BLaER1 treated with 17β-estradiol and CSF1 and Interleukin-3, amounts not matched to agents 10 nM and 100 nM (cell line): ENCODE data around the gene HMGCS2.

Experiments used
- H3K27ac ChIP-seq, 11 experiments: shearing (Covaris generic); formaldehyde crosslinking; 2 replicates each; pipeline ENCODE4 v1.8.1; 2022
- H3K27me3 ChIP-seq, 11 experiments: shearing (Covaris generic); formaldehyde crosslinking; 2 replicates each; pipeline ENCODE4 v1.8.1; 2022
- H3K36me3 ChIP-seq, 11 experiments: shearing (Covaris generic); formaldehyde crosslinking; 2 replicates each; pipeline ENCODE4 v1.8.1; 2022
- H3K4me1 ChIP-seq, 10 experiments: shearing (Covaris generic); formaldehyde crosslinking; 2 replicates each; pipeline ENCODE4 v1.8.1; 2022
- H3K4me2 ChIP-seq, 11 experiments: shearing (Covaris generic); formaldehyde crosslinking; 2 replicates each; pipeline ENCODE4 v1.8.1; 2022
- H3K4me3 ChIP-seq, 10 experiments: shearing (Covaris generic); formaldehyde crosslinking; 2 replicates each; pipeline ENCODE4 v1.8.1; 2022
- H3K9ac ChIP-seq, 11 experiments: shearing (Covaris generic); formaldehyde crosslinking; 2 replicates each; pipeline ENCODE4 v1.8.1; 2022
- H3K9me3 ChIP-seq, 11 experiments: shearing (Covaris generic); formaldehyde crosslinking; replicated peaks in 1 of 11; 2 replicates each; pipeline ENCODE4 v1.8.1; 2022
- H4K20me1 ChIP-seq, 11 experiments: shearing (Covaris generic); formaldehyde crosslinking; 2 replicates each; pipeline ENCODE4 v1.8.1; 2022
- Cebpa-rat ChIP-seq, 11 experiments: shearing (Covaris generic); IDR thresholded peaks; 2 replicates each; pipeline ENCODE4 v1.8.1; 2022

The HMGCS2 gene

DNA sequence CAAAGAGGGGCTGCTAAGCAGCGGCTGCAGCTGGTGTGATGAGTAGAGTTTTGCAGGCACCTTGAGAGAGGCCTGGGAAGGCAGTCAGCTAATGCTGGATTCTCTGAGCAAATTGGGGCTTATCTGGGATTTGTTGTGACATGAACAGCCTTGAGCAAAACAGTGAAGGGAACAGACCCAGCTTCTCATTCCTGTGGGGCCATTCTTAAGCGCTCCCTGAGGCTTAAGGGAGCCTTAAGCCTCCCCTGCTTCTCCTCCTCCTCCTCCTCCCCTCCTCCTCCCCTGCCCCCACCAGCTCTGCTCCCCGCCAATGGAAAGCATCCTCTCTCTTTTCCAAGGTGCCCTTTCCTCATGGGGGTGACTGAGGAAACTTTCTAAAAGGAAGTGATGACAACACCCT is 21.3 kb downstream of the HMGCS2 start:
- Histone ChIP-seq H3K36me3 (peaks cover 13 to 31% (median 27%) of the 10 kb centered on the region in 11 experiments), H3K27ac (no peak overlapping the region), H3K4me1 (peaks cover 0 to 9% (median 0%) of the 10 kb centered on the region in 10 experiments; a peak in 6 of 20 replicates), H3K27me3 (no peaks in the 10 kb centered on the region), H3K4me2 (peak overlapping the region in 2 of 11 experiments; percentile 14 to 18; a peak in 2 of 22 replicates), H3K9me3 (no peaks in the 10 kb centered on the region), H3K9ac (no peak overlapping the region), H3K4me3 (no peak overlapping the region), H4K20me1 (peaks cover 0 to 29% (median 14%) of the 10 kb centered on the region in 11 experiments; a peak in 14 of 22 replicates)
- TF ChIP-seq Cebpa-rat (IDR thresholded peaks at IDR 0.05): no peak

DNA sequence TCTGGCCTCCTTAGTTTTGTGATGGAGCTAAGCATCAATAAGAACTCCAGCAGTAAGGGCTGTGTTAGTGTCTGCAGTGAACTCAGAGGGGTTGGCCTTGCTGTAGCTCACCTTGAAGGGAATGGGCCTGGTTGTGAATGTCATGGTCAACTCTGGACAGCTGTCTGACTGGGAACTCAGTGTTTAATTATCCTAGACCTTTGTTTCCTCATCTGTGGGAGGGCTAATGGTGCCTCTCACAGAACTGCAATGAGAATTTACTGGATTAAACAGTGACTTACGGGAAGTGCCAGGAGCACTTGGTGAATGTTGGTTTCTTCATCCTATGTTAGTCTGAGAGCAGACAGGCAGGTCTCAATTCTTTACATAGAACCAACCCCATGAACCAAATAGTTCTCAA is 23.7 kb downstream of the HMGCS2 start:
- Histone ChIP-seq H3K27ac (no peak overlapping the region), H3K9ac (no peak overlapping the region), H3K9me3 (no peaks in the 10 kb centered on the region), H4K20me1 (peaks cover 0 to 53% (median 30%) of the 10 kb centered on the region in 11 experiments; a peak in 14 of 22 replicates), H3K4me3 (no peak overlapping the region), H3K4me2 (no peak overlapping the region), H3K27me3 (no peaks in the 10 kb centered on the region), H3K36me3 (peaks cover 36 to 55% (median 51%) of the 10 kb centered on the region in 11 experiments), H3K4me1 (peaks cover 0 to 9% (median 0%) of the 10 kb centered on the region in 10 experiments; a peak in 6 of 20 replicates)
- TF ChIP-seq Cebpa-rat (IDR thresholded peaks at IDR 0.05): no peak

DNA sequence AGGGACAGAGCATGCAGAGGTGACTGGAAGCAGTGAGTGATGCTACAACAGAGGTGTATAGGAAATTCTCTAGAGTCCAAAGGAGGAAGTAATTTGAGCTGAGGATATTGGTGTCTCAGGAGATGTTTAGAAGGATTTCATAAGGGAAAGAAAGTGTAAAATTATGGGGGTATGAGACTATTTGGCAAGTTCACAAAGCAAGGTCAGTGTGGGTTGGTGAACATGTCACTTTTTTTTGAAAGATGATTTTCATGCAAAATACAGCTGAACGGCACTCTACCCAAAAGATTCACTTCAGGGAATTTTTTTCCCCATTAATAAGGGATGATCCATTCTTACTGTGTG is 24.1 kb downstream of the HMGCS2 start:
- H3K36me3 ChIP-seq: peaks cover 40 to 60% (median 56%) of the 10 kb centered on the region in 11 experiments
- H3K9ac ChIP-seq: no peak overlapping the region
- H3K4me1 ChIP-seq: peaks cover 0 to 9% (median 0%) of the 10 kb centered on the region in 10 experiments; a peak in 6 of 20 replicates
- no peaks in the 10 kb centered on the region for H3K27me3 ChIP-seq
- peaks cover 0 to 58% (median 30%) of the 10 kb centered on the region in 11 experiments; a peak in 14 of 22 replicates for H4K20me1 ChIP-seq
- no peaks in the 10 kb centered on the region for H3K9me3 ChIP-seq
- TF ChIP-seq Cebpa-rat (IDR thresholded peaks at IDR 0.05): no peak
- no peak overlapping the region for H3K4me3 ChIP-seq
- H3K4me2 ChIP-seq: no peak overlapping the region
- H3K27ac ChIP-seq: no peak overlapping the region

DNA sequence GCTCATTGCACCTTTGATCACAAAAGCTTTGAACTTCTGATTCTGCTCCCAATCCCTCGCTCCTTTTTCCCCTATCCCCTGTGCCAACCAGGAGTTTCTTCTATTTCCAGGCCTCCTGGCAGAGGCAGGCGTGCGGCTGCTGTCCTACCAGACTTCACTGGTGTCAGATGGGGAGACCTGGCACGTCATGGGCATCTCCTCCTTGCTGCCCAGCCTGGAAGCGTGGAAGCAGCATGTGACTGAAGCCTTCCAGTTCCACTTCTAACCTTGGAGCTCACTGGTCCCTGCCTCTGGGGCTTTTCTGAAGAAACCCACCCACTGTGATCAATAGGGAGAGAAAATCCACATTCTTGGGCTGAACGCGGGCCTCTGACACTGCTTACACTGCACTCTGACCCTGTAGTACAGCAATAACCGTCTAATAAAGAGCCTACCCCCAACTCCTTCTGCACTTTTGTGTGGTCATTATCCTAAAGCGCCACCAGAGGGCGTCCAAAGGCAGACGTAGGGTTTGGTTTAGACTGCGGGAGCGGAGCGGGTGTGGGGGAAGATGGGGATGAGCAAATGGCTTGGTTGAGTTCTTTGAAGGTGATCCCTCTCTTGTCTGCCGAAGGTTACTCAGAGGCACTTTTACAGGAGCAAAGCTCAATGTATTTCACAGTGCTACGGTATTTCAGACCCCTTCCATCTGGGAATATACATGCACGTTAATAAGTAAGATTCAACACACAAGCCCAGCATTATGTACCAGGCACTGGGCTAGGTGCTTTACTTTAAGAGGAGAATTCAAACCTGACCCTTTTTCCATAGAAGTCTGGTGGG is 24.7 kb downstream of the HMGCS2 start:
- Histone ChIP-seq H3K4me3 (no peak overlapping the region), H3K9me3 (no peaks in the 10 kb centered on the region), H3K27ac (no peak overlapping the region), H3K36me3 (peaks cover 46 to 65% (median 62%) of the 10 kb centered on the region in 11 experiments), H3K4me2 (no peak overlapping the region), H3K4me1 (peaks cover 0 to 9% (median 0%) of the 10 kb centered on the region in 10 experiments; a peak in 6 of 20 replicates), H3K9ac (no peak overlapping the region), H3K27me3 (no peaks in the 10 kb centered on the region), H4K20me1 (peaks cover 0 to 64% (median 30%) of the 10 kb centered on the region in 11 experiments; a peak in 14 of 22 replicates)
- no peak for TF ChIP-seq Cebpa-rat (IDR thresholded peaks at IDR 0.05)

DNA sequence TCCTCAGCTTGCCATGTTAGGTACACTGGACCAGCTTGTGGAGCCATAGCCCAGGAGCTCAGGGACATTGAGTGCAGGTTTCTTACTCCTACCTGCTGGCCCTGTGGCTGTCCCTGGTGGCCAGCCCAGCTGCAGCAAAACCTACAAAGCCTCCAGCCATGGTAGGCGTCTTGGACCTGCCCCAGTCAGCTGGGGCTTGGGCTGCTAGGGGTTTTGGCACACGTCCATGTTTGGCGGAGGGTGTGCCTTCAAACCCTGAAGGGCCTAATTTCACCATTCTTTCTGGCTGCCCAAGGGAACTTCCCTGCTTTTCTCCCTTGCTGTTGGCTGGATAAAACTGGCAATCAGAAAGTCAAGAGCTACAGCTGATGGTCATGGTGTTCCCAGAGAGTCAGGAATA is 25.4 kb downstream of the HMGCS2 start:
- Histone ChIP-seq H3K27ac (no peak overlapping the region), H3K27me3 (no peaks in the 10 kb centered on the region), H3K4me3 (no peak overlapping the region), H3K36me3 (peaks cover 51 to 72% (median 68%) of the 10 kb centered on the region in 11 experiments), H3K4me1 (peaks cover 0 to 8% (median 0%) of the 10 kb centered on the region in 10 experiments; a peak in 6 of 20 replicates), H3K9ac (no peak overlapping the region), H3K9me3 (no peaks in the 10 kb centered on the region), H4K20me1 (peaks cover 0 to 69% (median 31%) of the 10 kb centered on the region in 11 experiments; a peak in 14 of 22 replicates), H3K4me2 (no peak overlapping the region)
- TF ChIP-seq Cebpa-rat (IDR thresholded peaks at IDR 0.05): no peak

DNA sequence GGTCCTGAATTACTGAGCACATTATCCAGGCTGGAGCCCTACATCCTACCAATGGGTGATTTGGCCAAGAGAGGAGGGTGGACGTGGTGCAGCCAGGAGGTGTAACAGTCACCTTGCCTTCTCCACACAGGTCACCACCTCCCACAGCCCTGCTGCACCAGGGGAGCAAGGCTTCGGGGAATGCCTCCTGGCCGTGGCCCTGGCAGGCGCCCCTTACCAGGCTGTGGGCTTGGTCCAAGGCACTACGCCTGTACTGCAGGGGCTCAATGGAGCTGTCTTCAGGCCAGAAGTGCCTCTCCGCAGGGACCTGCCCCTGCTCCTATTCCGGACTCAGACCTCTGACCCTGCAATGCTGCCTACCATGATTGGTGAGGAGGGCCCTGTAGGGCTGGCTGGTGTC is 26.0 kb downstream of the HMGCS2 start:
- H4K20me1 ChIP-seq: peaks cover 0 to 75% (median 33%) of the 10 kb centered on the region in 11 experiments; a peak in 14 of 22 replicates
- TF ChIP-seq Cebpa-rat (IDR thresholded peaks at IDR 0.05): no peak
- no peak overlapping the region for H3K4me3 ChIP-seq
- no peak overlapping the region for H3K27ac ChIP-seq
- no peak overlapping the region for H3K9ac ChIP-seq
- peaks cover 58 to 79% (median 74%) of the 10 kb centered on the region in 11 experiments for H3K36me3 ChIP-seq
- H3K9me3 ChIP-seq: no peaks in the 10 kb centered on the region
- no peak overlapping the region for H3K4me2 ChIP-seq
- H3K27me3 ChIP-seq: no peaks in the 10 kb centered on the region
- H3K4me1 ChIP-seq: peaks cover 0 to 7% (median 0%) of the 10 kb centered on the region in 10 experiments; a peak in 4 of 20 replicates

DNA sequence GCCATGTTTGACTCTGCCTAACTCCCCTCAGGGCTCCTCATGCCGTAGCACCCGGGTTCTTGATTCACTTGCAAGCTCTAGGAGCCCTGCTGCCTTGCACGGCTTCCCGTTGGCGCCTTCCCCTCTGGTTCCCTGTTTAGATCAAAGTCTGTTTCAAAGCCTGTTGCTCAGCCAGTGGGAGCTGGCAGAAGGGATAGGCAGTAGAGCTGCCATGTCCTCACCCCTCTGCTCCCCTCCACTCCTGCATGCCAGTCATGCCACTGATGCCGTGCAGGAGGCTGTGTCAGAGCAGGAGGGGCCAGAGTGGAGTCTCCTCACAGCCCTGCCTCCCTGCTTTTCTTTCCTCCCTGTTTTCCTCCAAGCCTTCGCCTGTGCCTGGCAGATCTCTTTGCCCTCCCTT is 26.5 kb downstream of the HMGCS2 start:
- Histone ChIP-seq H3K4me2 (no peak overlapping the region), H3K4me1 (peaks cover 0 to 4% (median 0%) of the 10 kb centered on the region in 10 experiments; a peak in 4 of 20 replicates), H3K9ac (no peak overlapping the region), H3K27me3 (no peaks in the 10 kb centered on the region), H3K27ac (no peak overlapping the region), H3K9me3 (no peaks in the 10 kb centered on the region), H4K20me1 (peaks cover 0 to 78% (median 35%) of the 10 kb centered on the region in 11 experiments; a peak in 14 of 22 replicates), H3K4me3 (no peak overlapping the region), H3K36me3 (peaks cover 62 to 83% (median 79%) of the 10 kb centered on the region in 11 experiments)
- TF ChIP-seq Cebpa-rat (IDR thresholded peaks at IDR 0.05): no peak

DNA sequence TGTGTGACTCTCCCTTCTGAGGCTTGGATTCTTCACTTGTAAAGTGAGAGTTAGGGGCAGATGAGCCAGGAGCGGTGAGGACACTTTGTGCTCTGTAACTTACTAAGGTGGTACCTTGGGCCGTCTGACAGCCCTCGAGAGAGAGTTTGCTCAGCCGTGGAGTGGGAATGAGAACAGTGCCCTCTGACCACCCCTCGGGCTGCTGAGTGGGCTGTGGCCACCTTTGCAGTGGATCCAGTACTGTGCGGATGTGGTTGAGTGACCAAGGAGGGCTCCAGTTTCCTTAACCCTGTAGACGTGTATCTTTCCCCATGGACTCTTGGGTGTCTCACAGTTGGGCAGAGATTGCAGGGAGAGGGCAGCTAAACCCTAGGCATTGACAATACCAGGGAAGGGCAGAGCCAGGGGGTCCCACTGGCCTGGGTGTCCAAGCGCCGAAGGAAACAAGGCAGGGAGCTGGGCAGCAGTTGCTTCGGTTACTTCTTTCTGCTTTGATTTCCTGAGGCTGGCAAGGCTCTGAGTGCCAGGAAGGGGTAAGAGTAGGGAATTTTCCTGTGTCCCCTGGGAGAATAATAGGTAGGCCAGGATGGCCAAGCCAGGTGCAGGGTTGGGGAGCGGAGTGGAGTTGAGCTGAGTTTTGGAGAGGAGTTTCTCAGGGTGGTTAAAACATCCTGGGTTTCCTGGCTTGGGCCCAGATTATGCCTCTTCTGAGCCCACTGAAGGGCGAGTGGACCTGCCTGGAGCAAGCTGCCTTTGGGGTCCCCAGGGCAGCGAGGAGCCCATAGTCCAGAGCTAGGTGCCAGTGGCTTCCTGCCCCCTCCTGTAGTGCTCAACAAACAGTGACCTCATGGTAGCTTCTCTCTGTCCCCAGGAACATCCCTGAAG is 27.6 kb downstream of the HMGCS2 start:
- no peak overlapping the region for H3K9ac ChIP-seq
- peaks cover 73 to 94% (median 89%) of the 10 kb centered on the region in 11 experiments for H3K36me3 ChIP-seq
- H4K20me1 ChIP-seq: peaks cover 0 to 88% (median 43%) of the 10 kb centered on the region in 11 experiments; a peak in 14 of 22 replicates
- H3K9me3 ChIP-seq: no peaks in the 10 kb centered on the region
- no peaks in the 10 kb centered on the region for H3K27me3 ChIP-seq
- no peak for TF ChIP-seq Cebpa-rat (IDR thresholded peaks at IDR 0.05)
- H3K4me1 ChIP-seq: peaks cover 0 to 8% (median 0%) of the 10 kb centered on the region in 10 experiments; a peak in 3 of 20 replicates
- no peak overlapping the region for H3K4me2 ChIP-seq
- H3K4me3 ChIP-seq: no peak overlapping the region
- no peak overlapping the region for H3K27ac ChIP-seq
